HCT116 (cell line): ENCODE results near the gene EHD1. TPM values are rescaled to one million over a fixed set of nuclear protein-coding genes. Genes with fewer than 3 reads are reported as not detected.

Experiments
- ATAC-seq: fragments of 200-7000 bp; cut with Tn5 transposase; 2 replicates; pipeline ENCODE4 v1.9.1; 2020; ENCODE audit warnings: mild to moderate bottlenecking, moderate library complexity
- BruUV-seq: library from RNA; stranded (reverse); fragments of 400-500 nt; replicated peaks from 2 replicates; lab custom pipeline; 2021; lab: Mats Ljungman, UMichigan
- CTCF ChIA-PET: fragments of 300-600 bp; sonication (Branson Sonifier 250); formaldehyde crosslinking; loops from one replicate; lab custom pipeline; 2021; ENCODE audit warnings: antibody characterized with exemption; lab: Charles Lee
- POLR2A ChIA-PET: fragments of 300-600, 350-600 bp; sonication (Branson Sonifier 250); formaldehyde crosslinking; loops from one replicate; lab custom pipeline; 2021; ENCODE audit warnings: antibody characterized with exemption; lab: Charles Lee
- RAD21 ChIA-PET, 2 experiments: fragments of 300-600 bp; sonication (Branson Sonifier 250); formaldehyde crosslinking; loops; one replicate each; lab custom pipeline; 2023; ENCODE audit warnings: low total read pairs in 2 of 2; ENCODE audit not compliant: uncharacterized antibody in 2 of 2, unreplicated experiment in 2 of 2, low non-redundant PET in 1 of 2; lab: Charles Lee
- DNase-seq: peaks from one replicate; pipeline ENCODE4 v3.0.0-alpha.2; 2010; ENCODE audit warnings: low read depth, low spot score
- H2AFZ ChIP-seq: fragments of 200-600 bp; shearing (Covaris generic), sonication (generic); 2 replicates; pipeline ENCODE4 v1.6.1; 2017; ENCODE audit warnings: low read depth, mixed run types, mixed read lengths, antibody characterized with exemption, low read length; ENCODE audit not compliant: poor library complexity, severe bottlenecking
- H3K27ac ChIP-seq: 2 replicates; pipeline ENCODE4 v1.5.1; 2012; ENCODE audit warnings: low read depth, low read length
- H3K27me3 ChIP-seq: fragments of 200-600 bp; sonication (generic); 2 replicates; pipeline ENCODE4 v1.6.1; 2016; ENCODE audit warnings: mixed run types, low read length, mixed read lengths; ENCODE audit not compliant: insufficient read depth
- H3K36me3 ChIP-seq, 2 experiments: fragments of 200-500 bp in 1 of 2; fragments of 200-600 bp in 1 of 2; sonication (Bioruptor generic) in 1 of 2; sonication (generic) in 1 of 2; 2 replicates each; pipeline versions ENCODE4 v1.5.1 to v1.6.1; 2014 to 2016; ENCODE audit warnings: low read length in 2 of 2, inconsistent platforms in 1 of 2, mixed read lengths in 1 of 2, mixed run types in 1 of 2; ENCODE audit not compliant: insufficient read depth in 2 of 2, control insufficient read depth in 1 of 2
- H3K4me1 ChIP-seq, 2 experiments: fragments of 200-600 bp in 1 of 2; sonication (generic) in 1 of 2; 2 replicates each; pipeline versions ENCODE4 v1.5.1 to v1.6.1; 2012 to 2017; ENCODE audit warnings: low read length in 2 of 2, inconsistent platforms in 1 of 2, mild to moderate bottlenecking in 1 of 2, mixed read lengths in 1 of 2, mixed run types in 1 of 2, moderate library complexity in 1 of 2; ENCODE audit not compliant: insufficient read depth in 2 of 2, control insufficient read depth in 1 of 2
- H3K4me2 ChIP-seq: fragments of 200-600 bp; sonication (generic); 2 replicates; pipeline ENCODE4 v1.6.1; 2017; ENCODE audit warnings: mixed run types, low read length, mixed read lengths
- H3K4me3 ChIP-seq, 2 experiments: fragments of 200-600 bp in 1 of 2; sonication (generic) in 1 of 2; replicated peaks in 1 of 2; 2 replicates each; pipeline ENCODE4 v1.5.1; 2011 to 2016; ENCODE audit warnings: low read length in 2 of 2, control low read depth in 1 of 2, low read depth in 1 of 2, mild to moderate bottlenecking in 1 of 2, mixed read lengths in 1 of 2, mixed run types in 1 of 2
- H3K79me2 ChIP-seq: fragments of 200-600 bp; sonication (generic); 2 replicates; pipeline ENCODE4 v1.6.1; 2017; ENCODE audit warnings: mild to moderate bottlenecking, mixed run types, low read length, moderate library complexity, mixed read lengths; ENCODE audit not compliant: insufficient read depth
- H3K9ac ChIP-seq: fragments of 200-600 bp; sonication (generic); 2 replicates; pipeline ENCODE4 v1.6.1; 2016; ENCODE audit warnings: low read length, mixed read lengths
- H3K9me2 ChIP-seq: fragments of 200-600 bp; sonication (generic), shearing (Covaris generic); 2 replicates; pipeline ENCODE4 v1.6.1; 2017; ENCODE audit warnings: mixed run types, mild to moderate bottlenecking, moderate library complexity; ENCODE audit not compliant: insufficient read depth
- H3K9me3 ChIP-seq, 2 experiments: fragments of 200-500 bp in 1 of 2; fragments of 200-600 bp in 1 of 2; sonication (Bioruptor generic) in 1 of 2; sonication (generic) in 1 of 2; 2 replicates each; pipeline ENCODE4 v1.6.1; 2014 to 2017; ENCODE audit warnings: low read length in 2 of 2, mixed read lengths in 2 of 2, inconsistent platforms in 1 of 2, low read depth in 1 of 2, mild to moderate bottlenecking in 1 of 2, mixed run types in 1 of 2, moderate library complexity in 1 of 2; ENCODE audit not compliant: control insufficient read depth in 1 of 2, insufficient read depth in 1 of 2
- H4K20me1 ChIP-seq: fragments of 200-600 bp; sonication (generic), shearing (Covaris generic); 2 replicates; pipeline ENCODE4 v1.6.1; 2017; ENCODE audit warnings: mixed run types, mild to moderate bottlenecking, moderate library complexity; ENCODE audit not compliant: insufficient read depth
- CBX3 ChIP-seq: IDR thresholded peaks from 2 replicates; pipeline ENCODE4 v1.6.1; 2012; ENCODE audit warnings: low read depth
- CEBPB ChIP-seq: IDR thresholded peaks from 2 replicates; pipeline ENCODE4 v1.6.1; 2012; ENCODE audit warnings: low read depth
- EGR1 ChIP-seq: IDR thresholded peaks from 2 replicates; pipeline ENCODE4 v1.6.1; 2012; ENCODE audit warnings: low read depth
- ELF1 ChIP-seq: IDR thresholded peaks from 2 replicates; pipeline ENCODE4 v1.6.1; 2012; ENCODE audit warnings: low read depth, borderline replicate concordance
- EZH2 ChIP-seq: fragments of 200-600 bp; sonication (generic); IDR thresholded peaks from 2 replicates; pipeline ENCODE4 v1.6.1; 2017; ENCODE audit warnings: antibody characterized with exemption, mixed run types
- EZH2phosphoT487 ChIP-seq: fragments of 200-600 bp; IDR thresholded peaks from 2 replicates; pipeline ENCODE4 v1.6.1; 2018; ENCODE audit warnings: antibody characterized with exemption, borderline replicate concordance
- FOSL1 ChIP-seq: IDR thresholded peaks from 2 replicates; pipeline ENCODE4 v1.6.1; 2012; ENCODE audit warnings: low read depth
- JUND ChIP-seq: IDR thresholded peaks from 2 replicates; pipeline ENCODE4 v1.6.1; 2012
- POLR2AphosphoS5 ChIP-seq: IDR thresholded peaks from 2 replicates; pipeline ENCODE4 v1.6.1; 2011; ENCODE audit warnings: mild to moderate bottlenecking, low read depth, low read length, moderate library complexity
- RAD21 ChIP-seq: IDR thresholded peaks from 2 replicates; pipeline ENCODE4 v1.6.1; 2012; ENCODE audit warnings: low read depth, mild to moderate bottlenecking
- SRF ChIP-seq: IDR thresholded peaks from 2 replicates; pipeline ENCODE4 v1.6.1; 2012; ENCODE audit warnings: low read depth
- TCF7L2 ChIP-seq: IDR thresholded peaks from 2 replicates; pipeline ENCODE4 v1.7.0; 2011; ENCODE audit warnings: borderline replicate concordance, inconsistent platforms; ENCODE audit not compliant: insufficient read depth, insufficient read length; ENCODE audit errors: extremely low read depth
- YY1 ChIP-seq: IDR thresholded peaks from 2 replicates; pipeline ENCODE4 v1.6.1; 2011; ENCODE audit warnings: low read length, low read depth, moderate library complexity, mild to moderate bottlenecking; ENCODE audit not compliant: insufficient replicate concordance; ENCODE audit errors: extremely low read depth
- ZFX ChIP-seq: fragments of 450-650 bp; IDR thresholded peaks from 2 replicates; pipeline ENCODE4 v1.6.1; 2017
- intact Hi-C: fragments of 100-400 bp; cut with micrococcal nuclease; formaldehyde crosslinking; loops from 2 replicates; pipeline ENCODE4 v1.10.0; 2022
- total RNA-seq: library from RNA; stranded (reverse); gene quantifications from one replicate; pipeline ENCODE4 v1.2.1, GENCODE V29; 2021; ENCODE audit not compliant: unreplicated experiment
- TF ChIP-seq, protein P1 (sequence below): IDR thresholded peaks from 2 replicates; pipeline ENCODE4 v1.6.1; 2012
- TF ChIP-seq, protein P2 (sequence below): IDR thresholded peaks from 2 replicates; pipeline ENCODE4 v1.6.1; 2011; ENCODE audit warnings: mild to moderate bottlenecking, low read length, moderate library complexity; ENCODE audit not compliant: insufficient replicate concordance; ENCODE audit errors: extremely low read depth
- TF ChIP-seq, protein P3 (sequence below), 3 experiments: fragments of 200-600 bp in 1 of 3; sonication (generic) in 1 of 3; IDR thresholded peaks in 2 of 3; conservative IDR thresholded peaks in 1 of 3; 2 replicates each; pipeline ENCODE4 v1.5.1; 2012 to 2017; ENCODE audit warnings: low read depth in 2 of 3, low read length in 2 of 3, antibody characterized with exemption in 1 of 3, borderline replicate concordance in 1 of 3, control low read depth in 1 of 3, mild to moderate bottlenecking in 1 of 3, mixed read lengths in 1 of 3, mixed run types in 1 of 3, moderate library complexity in 1 of 3; ENCODE audit not compliant: insufficient read depth in 1 of 3

EHD1 gene
- total RNA-seq, 1 experiment from 2014 or later = 48.1 TPM

DNA sequence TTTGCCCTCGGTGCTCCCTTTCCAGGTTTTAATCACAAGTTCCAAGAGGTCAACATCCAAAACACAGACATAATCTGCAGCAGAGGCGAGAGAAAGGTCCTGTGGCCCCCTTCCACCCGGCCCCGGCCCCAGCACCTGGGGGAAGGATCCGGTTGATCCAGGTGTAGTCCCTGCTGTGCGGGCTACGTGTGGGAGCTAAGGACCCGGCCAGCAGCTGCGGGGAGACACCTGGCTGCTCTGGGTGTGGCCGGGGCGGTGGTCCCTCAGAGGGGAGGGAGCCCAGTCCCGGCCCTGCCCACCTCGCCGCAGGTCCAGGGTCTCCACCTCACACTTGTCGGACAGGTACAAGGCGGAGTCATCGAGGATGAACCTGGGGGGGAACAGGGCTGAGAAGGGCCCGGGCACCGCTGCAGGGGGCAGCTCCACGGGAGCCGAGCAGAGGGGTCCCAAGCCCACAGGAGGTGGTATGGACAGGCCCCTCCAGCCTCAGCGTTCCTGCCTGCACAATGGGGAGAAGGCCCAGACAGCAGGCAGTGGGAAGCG, 24.9 kb upstream of the EHD1 start:
- CTCF ChIA-PET = no interaction called here
- intact Hi-C loops = no loop called here
- Histone ChIP-seq H3K27me3 (no peaks in the 10 kb centered on the region), H3K4me1 (peaks cover 0 to 10% of the 10 kb centered on the region in 2 experiments; a peak in 2 of 4 replicates), H3K9me3 (no peaks in the 10 kb centered on the region), H3K9me2 (no peaks in the 10 kb centered on the region), H3K4me2 (no peak overlapping the region), H4K20me1 (no peaks in the 10 kb centered on the region), H3K36me3 (no peaks in the 10 kb centered on the region; a peak in 1 of 4 replicates), H3K9ac (no peak overlapping the region), H3K4me3 (no peak overlapping the region), H3K79me2 (no peaks in the 10 kb centered on the region), H2AFZ (no peak overlapping the region), H3K27ac (no peak overlapping the region)
- RAD21 ChIA-PET = no interaction called here
- POLR2A ChIA-PET = interaction anchor here (1.0 kb wide), 1 partner anchor 56 kb away, joined by 3 read pairs; no protein-coding TSS in a partner anchor
- no TSS peak for BruUV-seq
- DNase-seq (no peak), ATAC-seq (no peak)
- TF ChIP-seq, protein P1, sequence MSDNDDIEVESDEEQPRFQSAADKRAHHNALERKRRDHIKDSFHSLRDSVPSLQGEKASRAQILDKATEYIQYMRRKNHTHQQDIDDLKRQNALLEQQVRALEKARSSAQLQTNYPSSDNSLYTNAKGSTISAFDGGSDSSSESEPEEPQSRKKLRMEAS = no peak
- TF ChIP-seq EGR1 = no peak
- no peak for TF ChIP-seq EZH2
- no peak for TF ChIP-seq POLR2AphosphoS5
- no peak for TF ChIP-seq TCF7L2
- TF ChIP-seq SRF = no peak
- TF ChIP-seq RAD21 = no peak
- TF ChIP-seq CBX3 = no peak
- no peak for TF ChIP-seq YY1
- TF ChIP-seq JUND = no peak
- no peak for TF ChIP-seq ZFX
- TF ChIP-seq, protein P2, sequence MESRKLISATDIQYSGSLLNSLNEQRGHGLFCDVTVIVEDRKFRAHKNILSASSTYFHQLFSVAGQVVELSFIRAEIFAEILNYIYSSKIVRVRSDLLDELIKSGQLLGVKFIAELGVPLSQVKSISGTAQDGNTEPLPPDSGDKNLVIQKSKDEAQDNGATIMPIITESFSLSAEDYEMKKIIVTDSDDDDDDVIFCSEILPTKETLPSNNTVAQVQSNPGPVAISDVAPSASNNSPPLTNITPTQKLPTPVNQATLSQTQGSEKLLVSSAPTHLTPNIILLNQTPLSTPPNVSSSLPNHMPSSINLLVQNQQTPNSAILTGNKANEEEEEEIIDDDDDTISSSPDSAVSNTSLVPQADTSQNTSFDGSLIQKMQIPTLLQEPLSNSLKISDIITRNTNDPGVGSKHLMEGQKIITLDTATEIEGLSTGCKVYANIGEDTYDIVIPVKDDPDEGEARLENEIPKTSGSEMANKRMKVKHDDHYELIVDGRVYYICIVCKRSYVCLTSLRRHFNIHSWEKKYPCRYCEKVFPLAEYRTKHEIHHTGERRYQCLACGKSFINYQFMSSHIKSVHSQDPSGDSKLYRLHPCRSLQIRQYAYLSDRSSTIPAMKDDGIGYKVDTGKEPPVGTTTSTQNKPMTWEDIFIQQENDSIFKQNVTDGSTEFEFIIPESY = no peak
- TF ChIP-seq CEBPB = no peak
- TF ChIP-seq ELF1 = no peak
- TF ChIP-seq EZH2phosphoT487 = no peak
- TF ChIP-seq FOSL1 = no peak
- TF ChIP-seq, protein P3, sequence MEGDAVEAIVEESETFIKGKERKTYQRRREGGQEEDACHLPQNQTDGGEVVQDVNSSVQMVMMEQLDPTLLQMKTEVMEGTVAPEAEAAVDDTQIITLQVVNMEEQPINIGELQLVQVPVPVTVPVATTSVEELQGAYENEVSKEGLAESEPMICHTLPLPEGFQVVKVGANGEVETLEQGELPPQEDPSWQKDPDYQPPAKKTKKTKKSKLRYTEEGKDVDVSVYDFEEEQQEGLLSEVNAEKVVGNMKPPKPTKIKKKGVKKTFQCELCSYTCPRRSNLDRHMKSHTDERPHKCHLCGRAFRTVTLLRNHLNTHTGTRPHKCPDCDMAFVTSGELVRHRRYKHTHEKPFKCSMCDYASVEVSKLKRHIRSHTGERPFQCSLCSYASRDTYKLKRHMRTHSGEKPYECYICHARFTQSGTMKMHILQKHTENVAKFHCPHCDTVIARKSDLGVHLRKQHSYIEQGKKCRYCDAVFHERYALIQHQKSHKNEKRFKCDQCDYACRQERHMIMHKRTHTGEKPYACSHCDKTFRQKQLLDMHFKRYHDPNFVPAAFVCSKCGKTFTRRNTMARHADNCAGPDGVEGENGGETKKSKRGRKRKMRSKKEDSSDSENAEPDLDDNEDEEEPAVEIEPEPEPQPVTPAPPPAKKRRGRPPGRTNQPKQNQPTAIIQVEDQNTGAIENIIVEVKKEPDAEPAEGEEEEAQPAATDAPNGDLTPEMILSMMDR (IDR thresholded peaks at IDR 0.05 in 2 of 3, conservative IDR thresholded peaks at IDR 0.05 in 1 of 3; ENCODE audit: borderline replicate concordance in 1 of 3, insufficient read depth in 1 of 3, low read depth in 2 of 3, low read length in 2 of 3) = no peak
